K562 (cell line): ENCODE measurements around the gene BCL11A. TPM values are rescaled to one million over a fixed set of nuclear protein-coding genes. Genes with fewer than 3 reads are reported as not detected.

Experiments
- ATAC-seq: fragments of 200-7000 bp; cut with Tn5 transposase; 3 replicates; pipeline ENCODE4 v1.9.1; 2020; ENCODE audit warnings: moderate library complexity
- BruUV-seq: library from RNA; stranded (reverse); fragments of 400-500 nt; replicated peaks from 2 replicates; lab custom pipeline; 2021; lab: Mats Ljungman, UMichigan
- CTCF ChIA-PET: fragments of 300-600 bp; formaldehyde crosslinking; extraction: SDS; loops from one replicate; lab custom pipeline; 2021; ENCODE audit warnings: low intra/inter-chr PET ratio; lab: Yijun Ruan, JAX
- POLR2A ChIA-PET: fragments of 300-600, 350-650 bp; sonication (Branson Sonifier 250); formaldehyde crosslinking; extraction: SDS; loops from one replicate; lab custom pipeline; 2021; ENCODE audit warnings: antibody characterized with exemption, inconsistent platforms; lab: Yijun Ruan, JAX
- DNase-seq, 4 experiments: peaks; one replicate each; pipeline versions ENCODE4 v3.0.0 to v3.0.0-alpha.2; 2011 to 2018; ENCODE audit warnings: low spot score in 3 of 4, mixed read lengths in 3 of 4; ENCODE audit errors: extremely low read depth in 1 of 4
- FAIRE-seq: peaks from 2 replicates; lab custom pipeline; 2011; peaks lifted over from hg19 to GRCh38; lab: Jason Lieb, UNC
- H2AFZ ChIP-seq: 2 replicates; pipeline ENCODE4 v1.6.0; 2011; ENCODE audit warnings: low read depth, low read length, control low read depth, inconsistent platforms
- H3K27ac ChIP-seq: fragments of 200-600 bp; 3 replicates; pipeline ENCODE4 v1.8.0; 2011; ENCODE audit warnings: low read depth, mild to moderate bottlenecking, control low read depth, inconsistent platforms, low read length, moderate library complexity, mixed read lengths; ENCODE audit errors: extremely low read depth
- H3K27me3 ChIP-seq, 2 experiments: fragments of 300-600 bp in 1 of 2; 2 replicates in 1 of 2; 3 replicates in 1 of 2; pipeline versions ENCODE4 v1.6.0 to v1.8.0; 2011; ENCODE audit warnings: inconsistent platforms in 2 of 2, low read length in 2 of 2, mild to moderate bottlenecking in 1 of 2, mixed read lengths in 1 of 2, moderate library complexity in 1 of 2; ENCODE audit not compliant: control insufficient read depth in 2 of 2, insufficient read depth in 2 of 2
- H3K36me3 ChIP-seq: fragments of 300-600 bp; 3 replicates; pipeline ENCODE4 v1.8.0; 2011; ENCODE audit warnings: mild to moderate bottlenecking, low read length, inconsistent platforms; ENCODE audit not compliant: control insufficient read depth, insufficient read depth
- H3K4me1 ChIP-seq, 2 experiments: fragments of 200-600 bp in 1 of 2; replicated peaks in 1 of 2; 2 replicates in 1 of 2; 3 replicates in 1 of 2; pipeline versions ENCODE4 v1.5.1 to v1.8.0; 2011; ENCODE audit warnings: inconsistent platforms in 2 of 2, low read length in 2 of 2, mild to moderate bottlenecking in 1 of 2, mixed read lengths in 1 of 2, moderate library complexity in 1 of 2; ENCODE audit not compliant: control insufficient read depth in 2 of 2, insufficient read depth in 2 of 2
- H3K4me2 ChIP-seq: 2 replicates; pipeline ENCODE4 v1.6.1; 2011; ENCODE audit warnings: low read length, control low read depth, inconsistent platforms, mixed read lengths; ENCODE audit not compliant: insufficient read depth
- H3K4me3 ChIP-seq: fragments of 200-600 bp; sonication (generic), shearing (Covaris generic); 2 replicates; pipeline ENCODE4 v1.5.1; 2016; ENCODE audit warnings: control low read depth, inconsistent platforms
- H3K79me2 ChIP-seq: fragments of 200-600 bp; 3 replicates; pipeline ENCODE4 v1.8.0; 2011; ENCODE audit warnings: low read length, inconsistent platforms; ENCODE audit not compliant: control insufficient read depth, insufficient read depth
- H3K9ac ChIP-seq, 2 experiments: 2 replicates each; pipeline versions ENCODE4 v1.6.0 to v1.6.1; 2011; ENCODE audit warnings: low read depth in 2 of 2, low read length in 2 of 2, control low read depth in 1 of 2, inconsistent platforms in 1 of 2, mild to moderate bottlenecking in 1 of 2, mixed read lengths in 1 of 2; ENCODE audit not compliant: insufficient read depth in 1 of 2
- H3K9me1 ChIP-seq: one replicate; pipeline ENCODE4 v1.6.0; 2011; ENCODE audit warnings: inconsistent platforms, mild to moderate bottlenecking, low read length, moderate library complexity; ENCODE audit not compliant: control insufficient read depth, insufficient read depth
- H3K9me3 ChIP-seq: replicated peaks from 2 replicates; pipeline ENCODE4 v1.5.1; 2011; ENCODE audit warnings: low read depth, low read length, inconsistent platforms; ENCODE audit not compliant: control insufficient read depth, insufficient read depth
- H4K20me1 ChIP-seq: replicated peaks from 2 replicates; pipeline ENCODE4 v1.6.1; 2011; ENCODE audit warnings: low read length, inconsistent platforms, mixed read lengths; ENCODE audit not compliant: control insufficient read depth, insufficient read depth
- CAMTA2 ChIP-seq: fragments of 250-450 bp; sonication (Bioruptor Pico); conservative IDR thresholded peaks from 2 replicates; pipeline ENCODE4 v1.5.1; 2022
- LEF1 ChIP-seq: fragments of 450-650 bp; IDR thresholded peaks from 2 replicates; pipeline ENCODE4 v1.6.1; 2016; ENCODE audit warnings: mild to moderate bottlenecking
- PPARD ChIP-seq: fragments of 250-450 bp; sonication (Bioruptor Pico); IDR thresholded peaks from 2 replicates; pipeline ENCODE4 v1.8.0; 2022; ENCODE audit warnings: inconsistent platforms, mild to moderate bottlenecking, moderate library complexity
- WGBS: fragments of 100-300 bp; shearing (Covaris generic); methylation state at CpG from one replicate; pipeline ENCODE4 v1.1.6; 2016; ENCODE audit warnings: low coverage, mixed read lengths; ENCODE audit not compliant: insufficient coverage; ENCODE audit errors: missing lambda C conversion rate; 5-methylcytosine and 5-hydroxymethylcytosine counted together
- in situ Hi-C: fragments of 300-500 bp; cut with MboI; formaldehyde crosslinking; loops from 4 replicates; pipeline ENCODE4 v1.15.0; 2018; ENCODE audit warnings: inconsistent platforms, mixed read lengths
- intact Hi-C: fragments of 100-400 bp; cut with micrococcal nuclease; formaldehyde crosslinking; loops from 2 replicates; pipeline ENCODE4 v1.14.2; 2022
- polyA plus RNA-seq, 8 experiments: library from polyadenylated mRNA; depleted of rRNA in 4 of 8; stranded (reverse) in 5 of 8; unstranded in 3 of 8; fragments of >200 nt; fragmentation: Nextera tagmentation in 2 of 8; fragmentation: Illumina TruSeq in 1 of 8; extraction: Ambion mirVana in 2 of 8; extraction: Trizol in 1 of 8; gene quantifications; 2 replicates each; pipeline versions ENCODE4 v1.2.1 to v1.2.3, GENCODE V29; 2011 to 2014; ENCODE audit warnings: inconsistent platforms in 1 of 8, missing spikeins in 1 of 8
- total RNA-seq, 7 experiments: library from RNA; depleted of rRNA in 6 of 7; stranded (reverse); fragments of >200 nt in 6 of 7; fragmentation: Illumina TruSeq in 2 of 7; extraction: Trizol in 2 of 7; gene quantifications; 2 replicates each; pipeline versions ENCODE4 v1.2.1 to v1.2.3, GENCODE V29; 2011 to 2021; ENCODE audit warnings: low replicate concordance in 1 of 7
- TF ChIP-seq, protein P1 (sequence below): IDR thresholded peaks from 2 replicates; pipeline ENCODE4 v1.6.1; 2011; ENCODE audit warnings: borderline replicate concordance, low read depth, mild to moderate bottlenecking, moderate library complexity, low read length; ENCODE audit not compliant: insufficient read depth, poor library complexity, severe bottlenecking

The BCL11A gene
- total and polyA plus RNA-seq, 9 of the 15 experiments (the other 6 are each of a cell fraction or from before 2014, with no cell fraction given): 0.13 TPM; not detected in 8

DNA sequence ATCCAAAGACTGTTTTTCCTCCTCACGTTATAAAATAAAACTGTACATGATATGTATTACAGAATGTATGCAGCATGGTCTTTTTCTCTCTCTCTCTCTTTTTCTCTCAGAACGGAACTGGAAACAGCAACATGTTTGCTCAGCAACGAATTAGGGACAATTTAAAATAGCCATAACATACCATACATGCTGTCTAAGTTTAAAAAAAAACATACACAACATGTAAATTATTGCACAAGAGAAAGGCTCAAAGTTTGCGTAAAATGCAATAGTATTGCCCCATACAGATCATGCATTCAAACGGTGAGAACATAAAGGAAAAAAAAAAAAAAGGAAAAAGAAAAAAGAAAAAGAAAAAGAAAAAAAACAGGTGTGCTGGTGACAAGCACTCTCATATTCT lies 93.6 kb downstream of the BCL11A start (continued):
- TF ChIP-seq, protein P1, sequence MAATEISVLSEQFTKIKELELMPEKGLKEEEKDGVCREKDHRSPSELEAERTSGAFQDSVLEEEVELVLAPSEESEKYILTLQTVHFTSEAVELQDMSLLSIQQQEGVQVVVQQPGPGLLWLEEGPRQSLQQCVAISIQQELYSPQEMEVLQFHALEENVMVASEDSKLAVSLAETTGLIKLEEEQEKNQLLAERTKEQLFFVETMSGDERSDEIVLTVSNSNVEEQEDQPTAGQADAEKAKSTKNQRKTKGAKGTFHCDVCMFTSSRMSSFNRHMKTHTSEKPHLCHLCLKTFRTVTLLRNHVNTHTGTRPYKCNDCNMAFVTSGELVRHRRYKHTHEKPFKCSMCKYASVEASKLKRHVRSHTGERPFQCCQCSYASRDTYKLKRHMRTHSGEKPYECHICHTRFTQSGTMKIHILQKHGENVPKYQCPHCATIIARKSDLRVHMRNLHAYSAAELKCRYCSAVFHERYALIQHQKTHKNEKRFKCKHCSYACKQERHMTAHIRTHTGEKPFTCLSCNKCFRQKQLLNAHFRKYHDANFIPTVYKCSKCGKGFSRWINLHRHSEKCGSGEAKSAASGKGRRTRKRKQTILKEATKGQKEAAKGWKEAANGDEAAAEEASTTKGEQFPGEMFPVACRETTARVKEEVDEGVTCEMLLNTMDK: no peak
- TF ChIP-seq, all 486 proteins: peak for 0

DNA sequence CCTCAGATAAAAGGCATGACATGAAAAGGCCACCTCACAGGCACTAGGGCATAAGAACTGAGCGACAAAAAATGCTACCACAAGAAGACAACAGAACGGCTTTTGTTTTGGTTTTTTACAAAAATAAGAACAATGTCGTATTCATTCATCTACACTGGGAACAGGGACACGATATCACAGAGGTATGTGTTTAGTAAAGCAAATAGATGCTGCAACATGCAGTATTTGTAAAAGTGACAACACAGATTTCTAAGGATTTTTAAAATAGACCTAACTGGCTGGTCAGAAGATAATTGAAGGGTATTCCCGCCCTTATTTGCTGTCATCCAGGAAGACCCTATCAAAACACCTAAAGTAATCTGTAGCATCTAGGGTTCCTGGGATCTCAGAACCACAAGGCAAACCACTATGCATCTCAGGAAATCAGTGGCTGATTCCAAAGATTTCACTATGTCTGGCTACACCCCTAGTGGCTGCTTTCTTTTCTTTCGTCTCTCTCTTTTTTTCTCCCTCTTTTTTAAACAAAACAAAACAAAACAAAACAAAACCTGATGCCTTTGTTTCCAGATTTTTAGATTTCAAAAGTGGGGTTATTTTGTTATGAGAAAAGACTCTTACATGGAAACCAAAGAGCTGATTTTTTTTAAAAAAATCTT lies 97.2 kb downstream of the BCL11A start:
- CTCF ChIA-PET: no interaction called here
- H3K27ac ChIP-seq: no peak overlapping the region
- no TSS peak for BruUV-seq
- WGBS: 1% methylated on average over 6 of the region's 6 CpGs
- peaks cover 0 to 12% of the 10 kb centered on the region in 2 experiments; a peak in 2 of 5 replicates for H3K4me1 ChIP-seq
- no peaks in the 10 kb centered on the region for H4K20me1 ChIP-seq
- TF ChIP-seq CAMTA2 (CRISPR knock-in tag) (no peak), PPARD (CRISPR knock-in tag) (no peak), LEF1 (no peak)
- TF ChIP-seq, all 486 proteins: peak for 0
- Histone ChIP-seq H2AFZ (no peak overlapping the region), H3K9ac (no peak overlapping the region), H3K4me2 (no peak overlapping the region), H3K36me3 (no peaks in the 10 kb centered on the region), H3K9me3 (no peaks in the 10 kb centered on the region), H3K79me2 (no peaks in the 10 kb centered on the region), H3K9me1 (no peaks in the 10 kb centered on the region), H3K27me3 (peaks cover 9 to 10% of the 10 kb centered on the region in 2 experiments; a peak in 4 of 5 replicates), H3K4me3 (no peak overlapping the region)
- POLR2A ChIA-PET: no interaction called here
- DNase-seq (no peak), FAIRE-seq (no peak), ATAC-seq (no peak)
- intact Hi-C loops: no loop called here
- in situ Hi-C loops: no loop called here
